ENCODE results near the gene C17orf114.

GRCh38 chr17:4833941-4834680 is 32.0 kb upstream of the C17orf114 start:
- TF ChIP-seq CTCF (IDR thresholded peaks at IDR 0.05) = no peak
- TF ChIP-seq POLR2A (IDR thresholded peaks at IDR 0.05) = no peak

Measured in heart left ventricle (tissue), 13 donors.